Kidney epithelial cell (primary cell): ENCODE data around the gene FGF21. TPM values are rescaled to one million over a fixed set of nuclear protein-coding genes. Genes with fewer than 3 reads are reported as not detected.
"Not testable (repeated sequence)": the region's sequence is repeated elsewhere in the genome, so short reads cannot be mapped to it uniquely, and the experiment has no call there.

Experiments
- DNase-seq: peaks from one replicate; pipeline ENCODE4 v3.0.0-alpha.2; 2010; ENCODE audit warnings: low read depth
- H3K27me3 ChIP-seq: 2 replicates; pipeline ENCODE4 v1.6.0; 2011; ENCODE audit warnings: low read length; ENCODE audit not compliant: control insufficient read depth, insufficient read depth
- H3K36me3 ChIP-seq: 2 replicates; pipeline ENCODE4 v1.5.1; 2011; ENCODE audit warnings: low read length; ENCODE audit not compliant: control insufficient read depth, insufficient read depth
- H3K4me3 ChIP-seq: 2 replicates; pipeline ENCODE4 v1.5.1; 2011; ENCODE audit warnings: low read depth, mild to moderate bottlenecking, control low read depth, low read length
- total RNA-seq: library from RNA; depleted of rRNA; stranded (reverse); fragments of >200 nt; gene quantifications from 2 replicates; pipeline ENCODE4 v1.2.3, GENCODE V29; 2015
- TF ChIP-seq, protein P1 (sequence below): IDR thresholded peaks from 2 replicates; pipeline ENCODE4 v1.5.1; 2011; ENCODE audit warnings: mild to moderate bottlenecking, moderate library complexity, low read length, control low read depth, inconsistent platforms; ENCODE audit not compliant: insufficient read depth, poor library complexity, severe bottlenecking

Gene FGF21
- total RNA-seq, 1 donor from 2014 or later, result 0.13 TPM

DNA sequence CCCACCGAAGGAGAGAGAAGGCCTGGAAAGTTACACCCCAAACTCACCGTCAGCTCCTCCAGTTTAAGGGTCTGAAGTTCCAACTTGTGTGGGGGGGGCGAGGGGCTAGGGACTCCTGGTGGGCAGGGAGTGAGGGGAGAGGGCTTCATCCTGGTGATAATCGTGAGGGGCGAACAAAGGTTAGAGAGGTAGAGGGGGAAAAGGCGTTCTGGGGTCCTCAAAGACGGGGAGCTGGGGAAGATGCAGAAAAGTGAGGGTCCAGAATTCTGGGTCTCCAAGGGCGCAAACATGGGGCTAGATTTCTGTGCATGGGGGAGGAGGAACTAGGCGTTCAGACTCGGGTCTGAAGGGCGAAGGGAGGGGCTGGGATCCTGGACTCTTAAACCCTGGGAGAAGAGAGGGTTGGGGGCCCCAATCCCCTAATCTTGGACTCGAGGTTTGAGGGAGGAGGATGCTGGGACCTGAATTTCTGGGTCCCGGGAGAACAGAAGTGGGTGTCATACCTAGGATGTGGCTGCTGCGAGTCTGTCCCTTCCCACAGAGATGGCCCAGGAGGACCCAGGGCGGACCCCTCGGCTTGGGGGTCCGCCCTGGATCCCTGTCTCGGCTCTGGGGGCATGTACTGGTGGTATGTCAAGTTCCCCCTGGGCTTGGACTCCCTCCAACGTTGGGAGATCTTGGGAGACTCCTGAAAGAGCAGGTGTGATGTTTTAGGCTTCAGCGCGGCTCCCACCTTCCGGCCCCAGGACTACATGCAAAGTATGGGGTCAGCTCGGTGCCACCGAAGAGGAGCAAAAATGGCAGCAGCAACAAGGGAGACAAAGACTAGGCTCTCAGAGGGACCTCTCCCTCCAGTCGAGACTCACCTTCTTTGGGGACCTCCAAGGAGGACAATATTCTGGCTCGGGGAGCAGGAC lies 40.3 kb upstream of the FGF21 start:
- no peaks in the 10 kb centered on the region for H3K36me3 ChIP-seq
- no peak for DNase-seq
- TF ChIP-seq, protein P1, sequence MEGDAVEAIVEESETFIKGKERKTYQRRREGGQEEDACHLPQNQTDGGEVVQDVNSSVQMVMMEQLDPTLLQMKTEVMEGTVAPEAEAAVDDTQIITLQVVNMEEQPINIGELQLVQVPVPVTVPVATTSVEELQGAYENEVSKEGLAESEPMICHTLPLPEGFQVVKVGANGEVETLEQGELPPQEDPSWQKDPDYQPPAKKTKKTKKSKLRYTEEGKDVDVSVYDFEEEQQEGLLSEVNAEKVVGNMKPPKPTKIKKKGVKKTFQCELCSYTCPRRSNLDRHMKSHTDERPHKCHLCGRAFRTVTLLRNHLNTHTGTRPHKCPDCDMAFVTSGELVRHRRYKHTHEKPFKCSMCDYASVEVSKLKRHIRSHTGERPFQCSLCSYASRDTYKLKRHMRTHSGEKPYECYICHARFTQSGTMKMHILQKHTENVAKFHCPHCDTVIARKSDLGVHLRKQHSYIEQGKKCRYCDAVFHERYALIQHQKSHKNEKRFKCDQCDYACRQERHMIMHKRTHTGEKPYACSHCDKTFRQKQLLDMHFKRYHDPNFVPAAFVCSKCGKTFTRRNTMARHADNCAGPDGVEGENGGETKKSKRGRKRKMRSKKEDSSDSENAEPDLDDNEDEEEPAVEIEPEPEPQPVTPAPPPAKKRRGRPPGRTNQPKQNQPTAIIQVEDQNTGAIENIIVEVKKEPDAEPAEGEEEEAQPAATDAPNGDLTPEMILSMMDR, result no peak

DNA sequence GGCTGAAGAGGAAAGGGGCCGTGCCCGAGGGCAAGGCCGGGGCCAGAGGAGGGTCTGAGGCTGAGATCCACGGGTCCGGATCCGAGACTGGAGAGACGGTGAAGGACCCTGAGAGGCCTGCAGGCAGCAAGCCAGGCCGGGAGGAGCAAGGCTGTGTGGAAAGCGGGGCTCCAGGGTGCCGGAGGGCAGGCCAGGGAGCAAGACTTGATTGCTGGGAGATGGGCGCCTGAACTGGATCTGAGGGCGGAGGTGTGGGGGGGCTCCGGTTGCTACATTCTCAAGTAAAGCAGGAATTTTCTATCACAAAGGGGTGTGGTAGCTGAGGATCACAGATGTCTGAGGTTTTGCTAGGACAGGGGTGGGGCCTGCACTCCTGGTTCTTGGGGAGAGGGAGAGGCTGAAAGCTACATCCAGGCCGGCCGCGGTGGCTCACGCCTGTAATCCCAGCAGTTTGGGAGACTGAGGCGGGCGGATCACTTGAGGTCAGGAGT lies 39.6 kb upstream of the FGF21 start:
- Histone ChIP-seq H3K36me3 (no peaks in the 10 kb centered on the region), H3K27me3 (no peaks in the 10 kb centered on the region), H3K4me3 (no peak overlapping the region)
- no peak for DNase-seq
- TF ChIP-seq, protein P1, result no peak

More for the DNA sequence above, 40.3 kb upstream of the FGF21 start:
- Histone ChIP-seq H3K4me3 (peak overlapping the region; percentile 46), H3K27me3 (no peaks in the 10 kb centered on the region)

DNA sequence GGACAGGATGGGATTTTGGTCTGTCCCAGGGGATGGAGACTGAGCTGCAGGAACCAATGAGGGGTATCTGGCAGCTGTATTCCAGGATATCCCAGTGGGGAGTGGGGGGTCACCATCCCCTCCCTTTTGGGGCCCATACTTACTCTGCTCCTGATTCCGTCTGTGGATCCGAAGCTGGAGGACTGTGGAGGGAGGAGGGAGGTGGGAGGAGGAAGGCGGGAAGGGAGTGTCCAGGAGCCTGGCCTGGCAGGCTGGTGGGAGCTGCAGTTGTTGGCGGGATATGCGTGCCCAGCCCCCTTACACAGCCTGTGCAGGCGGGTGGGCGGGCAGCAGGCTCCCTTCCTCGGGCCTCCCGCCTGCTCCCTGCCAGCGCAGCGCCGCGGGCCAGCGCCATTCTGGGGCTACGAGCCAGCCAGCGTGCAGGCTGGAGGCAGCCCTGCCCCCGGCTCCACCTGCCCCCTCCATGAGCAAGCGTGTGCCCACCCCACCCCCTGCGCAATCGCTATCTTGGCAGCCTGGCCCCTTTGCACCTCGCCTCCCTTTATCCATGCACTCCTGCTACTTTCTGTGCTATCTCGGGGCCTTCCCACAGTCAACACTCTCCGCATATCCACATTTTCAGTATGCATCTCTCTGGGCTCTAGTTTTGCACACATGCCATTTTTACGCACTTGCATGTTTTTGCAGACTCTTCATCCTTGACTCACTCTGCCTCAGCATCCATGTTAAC lies 38.6 kb upstream of the FGF21 start:
- no peak for DNase-seq
- TF ChIP-seq, protein P1, result no peak
- H3K27me3 ChIP-seq, result no peaks in the 10 kb centered on the region
- no peak overlapping the region for H3K4me3 ChIP-seq
- H3K36me3 ChIP-seq, result no peaks in the 10 kb centered on the region

DNA sequence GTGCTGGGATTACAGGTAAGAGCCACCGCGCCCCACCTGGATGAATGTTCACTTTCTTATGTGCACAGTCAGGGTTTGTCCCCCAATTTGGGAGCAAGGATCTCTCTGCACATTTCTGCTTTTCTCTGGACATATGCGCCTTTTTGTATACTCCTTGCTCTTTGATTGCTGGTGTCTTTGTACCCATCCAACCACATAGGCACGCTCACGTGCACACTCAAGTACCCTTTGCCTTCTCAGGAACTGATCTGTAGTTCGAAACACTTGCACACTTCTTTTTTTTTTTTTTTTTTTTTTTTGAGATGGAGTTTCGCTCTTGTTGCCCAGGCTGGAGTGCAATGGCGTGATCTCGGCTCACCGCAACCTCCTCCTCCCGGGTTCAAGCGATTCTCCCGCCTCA lies 37.2 kb upstream of the FGF21 start:
- H3K4me3 ChIP-seq, H3K36me3 ChIP-seq, DNase-seq, H3K27me3 ChIP-seq: not testable (repeated sequence)

DNA sequence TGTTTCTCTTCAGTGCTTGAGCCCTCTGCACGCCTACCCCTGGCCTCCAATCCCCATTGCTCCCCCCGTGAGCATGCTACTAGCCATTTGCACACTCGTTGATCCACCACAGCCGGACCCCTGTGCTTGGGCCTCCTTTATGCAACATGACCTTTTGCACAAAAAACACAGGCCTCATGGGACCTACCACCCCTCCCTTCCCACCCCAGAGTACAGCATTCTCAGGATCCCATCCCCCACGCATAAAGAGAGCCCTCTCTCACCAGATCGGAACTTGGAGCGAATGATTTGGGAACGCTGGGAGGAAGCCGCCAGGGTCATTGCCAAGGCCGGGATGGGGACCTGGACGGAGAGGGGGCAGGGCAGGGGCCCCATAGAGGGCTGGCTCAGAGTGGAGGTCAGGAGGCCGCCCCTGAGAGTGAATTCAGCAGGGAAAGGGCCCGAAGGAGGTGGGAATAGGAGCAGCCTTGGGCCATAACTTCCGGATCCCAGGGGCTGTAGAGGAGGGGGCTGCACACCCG lies 36.6 kb upstream of the FGF21 start:
- Histone ChIP-seq H3K4me3 (no peak overlapping the region), H3K36me3 (no peaks in the 10 kb centered on the region), H3K27me3 (no peaks in the 10 kb centered on the region)
- TF ChIP-seq, protein P1, result no peak
- no peak for DNase-seq
